Measurements from ENCODE around the gene PROSER2.
A peak's percentile ranks its signal among the peaks of the same experiment; 100 is the strongest.

Gene PROSER2

GRCh38 chr10:11804336-11804735 lies 18.8 kb upstream of the PROSER2 start:
- DNase-seq, result no peak

DNA sequence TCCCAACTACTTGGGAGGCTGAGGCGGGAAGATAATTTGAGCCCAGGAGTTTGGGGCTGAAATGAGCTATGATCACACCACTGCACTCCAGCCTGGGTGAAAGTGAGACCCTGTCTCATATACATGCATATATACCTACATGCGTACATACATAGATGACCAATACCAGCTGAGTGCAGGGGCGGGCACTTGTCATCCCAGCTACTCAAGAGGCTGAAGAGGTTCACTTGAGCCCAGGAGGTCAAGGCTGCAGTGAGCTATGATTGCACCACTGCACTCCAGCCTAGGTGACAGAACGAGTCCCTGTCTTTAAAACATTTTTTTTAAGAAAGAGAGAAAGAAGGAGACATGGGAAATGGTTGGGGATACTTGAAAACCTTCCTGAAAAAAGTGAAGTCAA lies 17.4 kb upstream of the PROSER2 start:
- no peak for DNase-seq

- DNase-seq, result no peak
These were observed 16.4 kb upstream of the PROSER2 start for GRCh38 chr10:11806706-11807105.

DNA sequence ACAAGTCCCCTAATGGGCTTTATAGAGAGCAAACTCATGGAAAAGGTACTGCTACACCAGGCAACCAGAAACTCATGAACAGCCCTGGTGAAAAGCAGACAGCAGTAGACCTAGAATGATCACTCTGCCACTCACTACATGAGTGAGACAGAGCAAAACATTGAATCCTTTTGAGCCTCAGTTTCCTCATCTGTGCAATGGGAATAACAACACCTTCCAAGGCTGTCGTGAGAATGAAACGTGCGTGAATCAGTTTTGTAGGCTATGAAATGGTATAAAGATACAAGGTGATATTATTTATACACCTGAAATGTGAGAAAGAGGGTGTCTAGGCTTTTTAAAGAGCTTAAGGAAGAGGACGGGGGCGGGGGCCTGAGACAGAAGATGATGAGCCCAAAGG lies 14.3 kb upstream of the PROSER2 start:
- no peak for DNase-seq

DNA sequence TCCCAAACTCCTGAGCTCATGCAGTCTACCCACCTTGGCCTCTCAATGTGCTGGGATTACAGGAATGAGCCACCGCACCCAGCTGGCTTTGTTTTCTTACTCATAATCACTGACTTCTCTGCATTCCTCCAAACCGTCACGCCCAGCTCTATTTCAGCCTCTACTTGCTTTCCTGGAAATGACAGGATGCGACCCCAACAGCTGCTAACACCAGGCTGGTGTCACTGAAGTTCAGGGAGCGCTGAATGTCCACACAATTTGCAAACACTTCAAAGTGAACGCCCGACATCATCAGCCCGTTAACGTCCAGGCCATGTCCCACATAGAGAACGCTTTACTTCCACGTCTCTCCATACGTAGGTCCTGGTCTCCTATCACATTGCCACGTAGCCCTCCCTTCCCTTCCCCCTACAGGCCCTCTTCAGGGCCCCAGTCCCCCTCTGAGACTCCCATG lies 12.8 kb upstream of the PROSER2 start:
- DNase-seq, result peak; percentile 44

DNA sequence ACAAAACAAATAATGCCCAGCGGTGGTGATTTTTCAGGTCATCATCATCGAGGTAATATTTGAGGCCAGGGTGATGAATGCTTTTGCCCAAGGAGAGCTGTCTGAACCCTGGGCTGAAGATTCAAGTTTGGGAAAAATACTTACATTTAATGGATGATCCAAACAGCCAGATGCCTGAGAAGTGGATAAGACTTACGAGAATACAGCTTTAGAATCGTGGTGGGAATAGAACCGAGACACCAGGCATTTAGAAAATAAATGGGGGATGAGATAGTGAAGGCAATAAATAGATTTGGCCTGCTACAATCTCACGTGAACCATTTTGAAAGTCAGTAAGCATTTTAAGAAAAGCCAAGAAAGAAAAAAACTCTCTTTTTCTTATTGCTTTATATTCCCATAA lies 12.2 kb upstream of the PROSER2 start:
- DNase-seq, result no peak

GRCh38 chr10:11813177-11813576 lies 10.0 kb upstream of the PROSER2 start:
- DNase-seq, result no peak

GRCh38 chr10:11813855-11814567 lies 9.1 kb upstream of the PROSER2 start:
- no peak for DNase-seq

DNA sequence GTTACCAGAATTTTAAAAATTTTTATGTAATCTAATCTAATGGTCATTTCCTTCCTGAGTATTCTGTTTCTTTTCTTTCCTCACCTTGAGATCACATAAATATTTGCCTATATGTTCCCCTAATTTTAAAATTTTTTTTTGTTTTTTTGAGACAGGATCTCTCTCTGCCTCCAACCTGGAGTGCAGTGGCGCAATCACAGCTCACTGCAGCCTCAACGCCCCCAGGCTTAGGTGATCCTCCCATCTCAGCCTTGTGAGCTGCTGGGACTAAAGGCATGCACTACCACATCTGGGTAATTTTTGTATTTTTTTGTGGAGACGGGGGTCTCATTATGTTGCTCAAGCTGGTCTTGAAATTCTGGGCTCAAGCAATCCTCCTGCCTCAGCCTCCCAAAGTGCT lies 4.1 kb upstream of the PROSER2 start:
- no peak for DNase-seq

GRCh38 chr10:11822026-11822756 lies 965 bp upstream of the PROSER2 start:
- no peak for DNase-seq

- no peak for DNase-seq
These were observed 391 bp upstream of the PROSER2 start for GRCh38 chr10:11822809-11823121.

- DNase-seq, result no peak
These were observed 812 bp downstream of the PROSER2 start for GRCh38 chr10:11823989-11824346.

DNA sequence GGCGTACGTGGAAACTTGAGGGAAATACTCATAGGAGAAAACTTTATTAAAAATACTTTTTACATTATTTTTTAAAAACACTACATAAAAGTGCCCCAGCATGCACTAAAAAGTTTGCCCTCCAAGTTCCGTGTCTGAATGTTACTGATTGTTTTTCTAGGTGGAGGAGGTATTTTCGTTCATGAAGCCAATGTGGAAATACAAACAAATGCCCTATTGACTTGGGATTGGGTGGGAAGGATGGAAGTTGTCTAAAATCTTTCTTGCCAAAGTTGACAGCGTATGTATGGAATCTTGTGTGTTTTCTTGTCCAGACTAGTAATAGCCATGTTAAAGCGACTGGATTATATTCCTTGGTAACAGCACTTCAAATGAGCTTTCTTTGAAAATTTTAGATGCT lies 1.2 kb downstream of the PROSER2 start:
- no peak for DNase-seq

DNA sequence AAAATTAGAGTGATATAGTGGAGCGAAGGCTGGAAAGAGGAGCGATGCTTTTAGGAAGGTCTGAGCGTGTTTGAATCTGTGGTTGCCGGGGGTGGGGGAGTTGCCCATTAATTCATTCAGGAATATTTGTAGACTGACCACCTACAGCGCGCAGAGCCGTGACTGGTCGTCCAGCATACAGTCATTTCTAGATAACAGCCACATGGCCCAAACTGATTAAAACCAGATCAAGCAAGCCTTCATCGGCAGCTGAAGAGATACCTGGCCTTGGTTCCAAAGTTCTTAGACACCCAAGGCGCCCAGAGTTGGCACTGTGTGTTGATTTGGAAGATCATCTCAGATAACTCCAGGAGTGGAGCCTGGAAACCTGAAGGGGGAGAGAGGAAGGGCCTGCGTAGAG lies 1.7 kb downstream of the PROSER2 start:
- no peak for DNase-seq

DNA sequence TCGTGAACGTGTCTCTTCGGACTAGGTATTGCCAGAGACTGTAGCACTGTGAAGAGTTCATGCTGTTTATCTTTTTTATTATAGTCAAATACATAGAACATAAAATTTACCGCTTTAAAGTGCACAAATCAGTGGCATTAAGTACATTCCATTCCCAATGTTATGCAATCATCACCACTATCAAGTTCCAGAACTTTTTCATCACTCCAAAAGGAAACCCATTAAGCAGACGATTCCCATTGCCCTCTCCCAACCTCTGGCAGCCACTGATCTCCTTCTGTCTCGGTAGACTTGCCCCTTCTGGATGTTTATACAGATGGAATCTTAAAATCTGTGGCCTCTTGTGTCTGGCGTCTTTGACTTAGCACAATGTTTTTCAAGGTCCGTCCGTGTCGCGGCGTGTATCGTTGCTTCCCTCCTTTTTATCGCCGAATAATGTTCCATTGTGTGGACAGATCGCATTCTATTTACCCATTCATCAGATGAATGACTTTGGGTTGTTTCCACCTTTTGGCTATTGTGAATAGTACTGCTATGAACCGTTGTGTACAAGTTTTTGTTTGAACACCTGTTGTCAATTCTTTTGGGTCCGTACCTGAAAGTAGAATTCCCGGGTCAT lies 2.7 kb downstream of the PROSER2 start:
- DNase-seq, result no peak

GRCh38 chr10:11827006-11827405 lies 3.9 kb downstream of the PROSER2 start:
- no peak for DNase-seq

DNA sequence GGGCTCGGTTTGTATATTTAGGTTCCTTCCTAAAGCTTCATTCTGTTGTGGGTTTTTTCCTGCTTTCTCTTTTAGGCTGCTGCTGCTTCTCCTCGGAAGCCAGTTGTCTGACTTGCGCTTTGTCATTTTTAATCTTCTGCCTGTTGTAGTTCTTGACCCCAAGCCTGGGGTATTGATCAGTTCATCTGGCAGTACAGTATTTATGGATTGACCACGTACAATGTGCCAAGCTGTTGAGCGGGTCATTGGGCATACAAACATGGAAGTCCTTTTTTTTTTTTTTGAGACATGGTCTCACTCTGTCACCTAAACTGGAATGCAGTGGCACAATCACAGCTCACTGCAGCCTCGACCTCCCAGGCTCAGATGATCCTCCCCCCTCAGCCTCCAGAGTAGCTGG lies 4.3 kb downstream of the PROSER2 start:
- DNase-seq, result no peak

- no peak for DNase-seq
These were observed 5.6 kb downstream of the PROSER2 start for GRCh38 chr10:11828682-11829284.

- no peak for DNase-seq
These were observed 7.8 kb downstream of the PROSER2 start for GRCh38 chr10:11830836-11831519.

DNA sequence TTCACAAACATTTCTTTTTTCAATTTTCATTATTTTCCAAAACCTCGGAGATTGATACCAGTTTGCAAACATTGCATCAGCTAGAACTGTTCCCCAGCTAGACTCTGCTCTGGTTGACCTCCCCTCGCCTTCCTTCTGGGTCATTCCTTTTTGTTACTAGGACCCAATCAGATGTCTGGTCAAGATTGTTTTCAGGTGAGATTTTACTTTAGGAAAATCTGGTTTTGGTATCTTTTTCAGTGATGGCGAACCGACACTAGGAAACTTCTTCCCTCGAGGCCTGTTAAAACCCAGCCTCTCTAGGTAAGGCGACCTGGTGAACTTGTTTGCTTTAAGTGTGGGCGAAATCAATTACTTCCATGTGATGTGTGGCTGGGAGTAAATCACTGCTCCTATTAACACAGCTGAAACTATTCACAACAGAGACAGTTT lies 8.4 kb downstream of the PROSER2 start:
- DNase-seq, result no peak

DNA sequence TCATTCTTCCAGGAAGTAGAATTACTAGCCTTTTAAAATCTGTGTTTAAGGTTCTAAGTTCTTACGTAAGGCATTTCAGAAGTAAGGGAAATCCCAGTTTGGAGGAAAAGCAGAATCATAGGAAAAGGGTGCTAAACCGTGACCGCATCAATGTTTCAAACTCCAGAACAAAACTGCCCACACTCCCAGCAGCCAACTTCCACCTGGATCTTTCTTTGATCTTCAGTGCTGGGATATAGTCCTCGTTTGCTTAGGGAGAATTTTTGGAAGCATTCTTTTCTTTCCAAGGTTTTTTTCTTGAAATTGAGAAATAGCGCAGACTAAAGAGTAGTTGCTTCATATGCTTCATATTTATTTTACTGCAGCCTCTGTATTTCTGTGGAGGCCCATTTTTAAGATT lies 8.9 kb downstream of the PROSER2 start:
- DNase-seq, result no peak

DNA sequence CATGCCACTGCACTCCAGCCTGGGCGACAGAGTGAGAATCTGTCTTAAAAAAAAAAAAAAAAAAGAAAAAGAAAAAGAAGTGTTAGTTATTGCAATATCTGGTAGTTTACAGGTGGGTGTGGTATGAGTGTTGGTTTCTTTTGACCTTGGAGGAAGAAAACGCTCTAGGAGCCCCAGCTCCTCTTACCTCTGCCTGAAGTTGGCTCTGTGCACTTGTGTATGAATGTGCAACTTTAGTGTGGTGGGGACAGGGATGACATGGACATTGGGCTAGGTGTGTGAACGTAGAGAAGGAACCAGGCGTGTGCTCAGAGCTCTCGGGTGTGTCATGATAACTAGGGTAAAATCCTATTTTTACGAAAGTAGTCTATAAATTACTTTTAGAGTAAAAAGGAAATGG lies 11.9 kb downstream of the PROSER2 start:
- no peak for DNase-seq

- DNase-seq, result no peak
These were observed 12.5 kb downstream of the PROSER2 start for GRCh38 chr10:11835704-11836103.

All from retina (tissue), 1 donor.